ENCODE measurements around the gene CERS3. TPM values are rescaled to one million over a fixed set of nuclear protein-coding genes. Genes with fewer than 3 reads are reported as not detected.
"Not testable (repeated sequence)": the region's sequence is repeated elsewhere in the genome, so short reads cannot be mapped to it uniquely, and the experiment has no call there.

Gene CERS3
- total RNA-seq, 1 donor from 2014 or later, result 0.08 TPM

DNA sequence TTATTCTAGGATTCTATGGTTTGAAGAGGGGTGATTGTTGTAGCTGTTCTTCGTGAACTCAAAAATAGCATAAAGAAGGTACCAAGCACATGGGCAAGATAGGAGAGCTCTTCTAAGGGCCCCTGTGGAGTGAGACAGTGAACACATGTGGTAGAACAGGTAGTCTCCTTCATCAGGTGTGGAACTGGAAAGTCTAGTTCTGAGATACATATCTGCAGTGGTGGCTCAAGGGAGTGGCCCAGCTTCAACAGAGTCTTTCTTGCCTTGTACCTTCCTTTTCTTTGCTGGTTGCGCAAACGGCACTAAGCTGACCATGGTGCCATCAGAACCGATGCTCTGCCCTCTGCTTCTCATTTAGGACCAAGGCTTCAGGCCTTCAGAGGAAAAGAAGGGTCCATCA, 65.2 kb downstream of the CERS3 start:
- no peak for TF ChIP-seq CTCF (IDR thresholded peaks at IDR 0.05; ENCODE audit: borderline replicate concordance)
- no peaks in the 10 kb centered on the region for H3K27me3 ChIP-seq (ENCODE audit: low read depth)
- H3K36me3 ChIP-seq, result no peaks in the 10 kb centered on the region
- intact Hi-C loops (cut with micrococcal nuclease), result no loop called here
- no peaks in the 10 kb centered on the region for H3K4me1 ChIP-seq
- peaks cover 21% of the 10 kb centered on the region for H3K9me3 ChIP-seq (replicated peaks)
- H3K4me3 ChIP-seq, result no peak overlapping the region
- no peak for DNase-seq
- H3K27ac ChIP-seq (replicated peaks), result no peak overlapping the region

DNA sequence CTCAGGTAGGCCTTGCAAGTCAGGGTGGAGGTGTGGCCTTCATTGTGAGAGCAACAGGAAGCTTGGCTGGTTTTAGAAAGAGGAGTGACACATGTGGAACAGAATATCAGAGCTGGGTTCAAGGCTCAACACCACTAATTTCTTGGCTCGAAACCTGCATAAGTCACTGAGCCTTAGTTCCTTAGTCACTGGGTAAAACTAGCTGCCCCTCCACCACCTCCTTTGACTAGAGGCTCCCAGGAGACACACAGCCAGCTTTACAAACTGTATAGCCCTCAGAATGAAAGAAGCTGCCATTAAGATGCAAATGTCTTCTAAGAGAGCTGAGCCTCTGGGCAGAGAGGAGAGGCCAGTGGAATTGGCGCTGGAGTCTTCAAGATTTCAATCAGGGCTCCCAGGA, 67.7 kb downstream of the CERS3 start:
- H3K27me3 ChIP-seq (ENCODE audit: low read depth), result no peaks in the 10 kb centered on the region
- intact Hi-C loops (cut with micrococcal nuclease), result no loop called here
- H3K4me1 ChIP-seq, result no peaks in the 10 kb centered on the region
- no peak for TF ChIP-seq CTCF (IDR thresholded peaks at IDR 0.05; ENCODE audit: borderline replicate concordance)
- H3K4me3 ChIP-seq, result no peak overlapping the region
- no peaks in the 10 kb centered on the region for H3K36me3 ChIP-seq
- H3K27ac ChIP-seq (replicated peaks), result no peak overlapping the region
- peaks cover 46% of the 10 kb centered on the region for H3K9me3 ChIP-seq (replicated peaks)
- no peak for DNase-seq

GRCh38 chr15:100457201-100457600, 71.5 kb downstream of the CERS3 start:
- no peaks in the 10 kb centered on the region for H3K4me1 ChIP-seq
- intact Hi-C loops (cut with micrococcal nuclease), result no loop called here

DNA sequence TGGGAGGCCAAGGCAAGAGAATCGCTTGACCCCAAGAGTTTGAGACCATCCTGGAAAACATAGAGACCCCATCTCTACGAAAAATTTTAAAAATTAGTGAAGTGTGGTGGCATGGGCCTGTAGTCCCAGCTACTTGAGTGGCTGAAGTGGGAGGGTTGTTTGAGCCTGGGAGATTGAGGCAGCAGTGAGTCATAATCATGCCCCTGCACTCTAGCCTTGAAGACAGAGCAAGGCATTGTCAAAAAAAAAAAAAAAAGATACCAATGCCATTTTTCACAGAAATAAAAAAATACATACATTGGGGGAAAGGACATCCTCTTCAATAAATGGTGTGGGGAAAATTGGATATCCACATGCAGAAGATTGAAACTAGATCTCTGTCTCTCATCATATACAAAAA, 74.6 kb downstream of the CERS3 start:
- intact Hi-C loops (cut with micrococcal nuclease), result no loop called here
- H3K9me3 ChIP-seq (replicated peaks), result peaks cover 93% of the 10 kb centered on the region
- TF ChIP-seq CTCF (IDR thresholded peaks at IDR 0.05; ENCODE audit: borderline replicate concordance), result no peak
- no peak overlapping the region for H3K4me3 ChIP-seq
- no peaks in the 10 kb centered on the region for H3K27me3 ChIP-seq (ENCODE audit: low read depth)
- no peak for DNase-seq
- no peaks in the 10 kb centered on the region for H3K36me3 ChIP-seq
- H3K4me1 ChIP-seq, result no peaks in the 10 kb centered on the region
- H3K27ac ChIP-seq (replicated peaks), result no peak overlapping the region

More at GRCh38 chr15:100457201-100457600, 71.5 kb downstream of the CERS3 start:
- Histone ChIP-seq H3K4me3 (no peak overlapping the region), H3K9me3 (replicated peaks) (peaks cover 77% of the 10 kb centered on the region), H3K27ac (replicated peaks) (no peak overlapping the region), H3K36me3 (no peaks in the 10 kb centered on the region), H3K27me3 (ENCODE audit: low read depth) (no peaks in the 10 kb centered on the region)
- no peak for TF ChIP-seq CTCF (IDR thresholded peaks at IDR 0.05; ENCODE audit: borderline replicate concordance)
- DNase-seq, result no peak

GRCh38 chr15:100448481-100448880, 80.3 kb downstream of the CERS3 start:
- no peaks in the 10 kb centered on the region for H3K36me3 ChIP-seq
- H3K27ac ChIP-seq (replicated peaks), result no peak overlapping the region
- intact Hi-C loops (cut with micrococcal nuclease), result no loop called here
- H3K9me3 ChIP-seq (replicated peaks), result peaks cover 43% of the 10 kb centered on the region
- no peak for DNase-seq
- no peaks in the 10 kb centered on the region for H3K27me3 ChIP-seq (ENCODE audit: low read depth)
- TF ChIP-seq CTCF (IDR thresholded peaks at IDR 0.05; ENCODE audit: borderline replicate concordance), result no peak
- no peaks in the 10 kb centered on the region for H3K4me1 ChIP-seq
- no peak overlapping the region for H3K4me3 ChIP-seq

GRCh38 chr15:100441063-100441462, 87.7 kb downstream of the CERS3 start:
- H3K27ac ChIP-seq (replicated peaks); DNase-seq; H3K4me1 ChIP-seq; intact Hi-C loops (cut with micrococcal nuclease); H3K9me3 ChIP-seq (replicated peaks); H3K36me3 ChIP-seq; H3K27me3 ChIP-seq (ENCODE audit: low read depth); H3K4me3 ChIP-seq: not testable (repeated sequence)
